Stimulated activated CD4-positive, alpha-beta T cell treated with anti-CD3 and anti-CD28 coated beads, Interleukin-1b, Interleukin-23, amount 100 ng/mL, for 1 hour (primary cell): ENCODE results near the gene C11orf87.

Experiments used
- DNase-seq, 2 donors: peaks; one replicate each; pipeline ENCODE4 v3.0.0-alpha.2; 2020; ENCODE audit warnings: low read depth in 2 of 2

Gene C11orf87

DNA sequence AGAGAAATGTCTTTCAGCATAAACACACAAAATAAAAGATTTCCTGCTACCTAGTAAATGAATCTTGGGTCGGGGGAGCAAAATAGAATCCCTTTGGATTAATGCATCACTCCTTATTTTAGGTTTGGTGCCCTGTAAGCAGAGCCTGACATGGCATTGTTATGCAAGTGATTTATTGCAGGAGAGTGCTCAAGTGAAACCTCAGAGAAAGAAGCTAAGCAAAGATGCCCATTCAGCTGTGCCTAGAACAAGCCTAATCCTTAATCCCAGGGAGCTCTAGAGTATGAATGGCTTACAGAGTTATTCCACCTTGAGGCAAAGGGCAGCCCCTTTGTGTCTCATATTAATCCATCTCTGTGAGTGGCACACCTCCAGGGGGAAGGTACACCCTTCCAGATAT is 21.1 kb downstream of the C11orf87 start:
- DNase-seq = no peak

- DNase-seq = no peak
Measured at GRCh38 chr11:109454857-109455256, 32.9 kb downstream of the C11orf87 start.
